Endothelial cell of umbilical vein (primary cell): ENCODE data around the gene PTH1R. TPM values are rescaled to one million over a fixed set of nuclear protein-coding genes. Genes with fewer than 3 reads are reported as not detected.

ENCODE experiments used
- BruUV-seq: library from RNA; stranded (reverse); fragments of 400-500 nt; replicated peaks from 2 replicates; lab custom pipeline; 2021; lab: Mats Ljungman, UMichigan
- CTCF ChIA-PET: fragments of 300-600, 350-600 bp; sonication (Branson Sonifier 250); formaldehyde crosslinking; loops from one replicate; lab custom pipeline; 2021; ENCODE audit warnings: antibody characterized with exemption, inconsistent platforms; lab: Charles Lee
- POLR2A ChIA-PET: fragments of 300-600, 350-600 bp; sonication (Branson Sonifier 250); formaldehyde crosslinking; loops from one replicate; lab custom pipeline; 2021; ENCODE audit warnings: antibody characterized with exemption, inconsistent platforms; lab: Charles Lee
- DNase-seq: peaks from one replicate; pipeline ENCODE4 v3.0.0-alpha.2; 2011; ENCODE audit warnings: low read depth, low spot score
- FAIRE-seq: peaks from 2 replicates; lab custom pipeline; 2011; peaks lifted over from hg19 to GRCh38; lab: Jason Lieb, UNC
- H2AFZ ChIP-seq: 2 replicates; pipeline ENCODE4 v1.6.0; 2012; ENCODE audit warnings: low read depth, low read length, control low read depth, inconsistent platforms
- H3K27ac ChIP-seq: 2 replicates; pipeline ENCODE4 v1.5.1; 2011; ENCODE audit warnings: low read depth, mild to moderate bottlenecking, control low read depth, low read length, moderate library complexity; ENCODE audit not compliant: insufficient read depth
- H3K27me3 ChIP-seq, 2 experiments: 2 replicates each; pipeline versions ENCODE4 v1.6.0 to v1.6.1; 2011; ENCODE audit warnings: low read length in 2 of 2, mixed read lengths in 1 of 2; ENCODE audit not compliant: control insufficient read depth in 2 of 2, insufficient read depth in 2 of 2
- H3K36me3 ChIP-seq, 2 experiments: 2 replicates in 1 of 2; 3 replicates in 1 of 2; pipeline ENCODE4 v1.5.1; 2011; ENCODE audit warnings: low read length in 2 of 2, mild to moderate bottlenecking in 1 of 2, moderate library complexity in 1 of 2; ENCODE audit not compliant: control insufficient read depth in 2 of 2, insufficient read depth in 2 of 2; ENCODE audit errors: extremely low read depth in 1 of 2
- H3K4me1 ChIP-seq: 3 replicates; pipeline ENCODE4 v1.5.1; 2011; ENCODE audit warnings: mild to moderate bottlenecking, low read length; ENCODE audit not compliant: control insufficient read depth, insufficient read depth; ENCODE audit errors: extremely low read depth
- H3K4me2 ChIP-seq: 2 replicates; pipeline ENCODE4 v1.6.1; 2011; ENCODE audit warnings: low read length, control low read depth, mixed read lengths; ENCODE audit not compliant: insufficient read depth
- H3K4me3 ChIP-seq, 3 experiments: fragments of 200-600 bp in 1 of 3; sonication (generic), shearing (Covaris generic) in 1 of 3; replicated peaks in 1 of 3; 2 replicates each; pipeline ENCODE4 v1.5.1; 2011 to 2016; ENCODE audit warnings: control low read depth in 3 of 3, low read length in 3 of 3, mild to moderate bottlenecking in 2 of 3, inconsistent platforms in 1 of 3, low read depth in 1 of 3, moderate library complexity in 1 of 3; ENCODE audit not compliant: insufficient read depth in 1 of 3
- H3K79me2 ChIP-seq: 2 replicates; pipeline ENCODE4 v1.6.0; 2012; ENCODE audit warnings: low read length, inconsistent platforms; ENCODE audit not compliant: control insufficient read depth, insufficient read depth
- H3K9ac ChIP-seq: replicated peaks from 2 replicates; pipeline ENCODE3; 2011; ENCODE audit warnings: low read length, control low read depth; ENCODE audit not compliant: insufficient read depth; ENCODE audit errors: extremely low read depth
- H3K9me1 ChIP-seq: replicated peaks from 3 replicates; pipeline ENCODE4 v1.6.0; 2011; ENCODE audit warnings: mild to moderate bottlenecking, low read length; ENCODE audit not compliant: control insufficient read depth, insufficient read depth; ENCODE audit errors: extremely low read depth
- H3K9me3 ChIP-seq: replicated peaks from 2 replicates; pipeline ENCODE4 v1.5.1; 2012; ENCODE audit warnings: low read length, inconsistent platforms; ENCODE audit not compliant: control insufficient read depth, insufficient read depth
- H4K20me1 ChIP-seq: replicated peaks from 2 replicates; pipeline ENCODE3; 2011; ENCODE audit warnings: mild to moderate bottlenecking, low read length; ENCODE audit not compliant: control insufficient read depth, insufficient read depth; ENCODE audit errors: extremely low read depth
- CTCF ChIP-seq, 2 donors: IDR thresholded peaks; 1 replicate in 1 of 2; 2 replicates in 1 of 2; pipeline ENCODE4 v1.5.1; 2011; ENCODE audit warnings: low read length in 2 of 2, mild to moderate bottlenecking in 2 of 2, moderate library complexity in 2 of 2, control low read depth in 1 of 2, inconsistent platforms in 1 of 2, low read depth in 1 of 2; ENCODE audit not compliant: insufficient read depth in 1 of 2; ENCODE audit errors: extremely low read depth in 1 of 2
- EZH2 ChIP-seq: IDR thresholded peaks from 2 replicates; pipeline ENCODE4 v1.6.1; 2012; ENCODE audit warnings: borderline replicate concordance, low read depth, mild to moderate bottlenecking, moderate library complexity, low read length, inconsistent platforms; ENCODE audit not compliant: severe bottlenecking
- FOS ChIP-seq: IDR thresholded peaks from 2 replicates; pipeline ENCODE4 v1.6.1; 2011; ENCODE audit warnings: mild to moderate bottlenecking, low read length, moderate library complexity, borderline replicate concordance; ENCODE audit not compliant: insufficient read depth
- GATA2 ChIP-seq: IDR thresholded peaks from 2 replicates; pipeline ENCODE4 v1.7.0; 2011; ENCODE audit warnings: low read depth, mild to moderate bottlenecking, moderate library complexity, mixed read lengths, low read length; ENCODE audit not compliant: insufficient read length, insufficient read depth
- JUN ChIP-seq: IDR thresholded peaks from 2 replicates; pipeline ENCODE4 v1.6.1; 2011; ENCODE audit warnings: borderline replicate concordance, low read depth; ENCODE audit not compliant: insufficient read length, insufficient read depth
- MAX ChIP-seq: IDR thresholded peaks from 2 replicates; pipeline ENCODE4 v1.6.1; 2011; ENCODE audit not compliant: insufficient read depth, insufficient read length
- MYC ChIP-seq: IDR thresholded peaks from one replicate; pipeline ENCODE4 v1.6.1; 2011; ENCODE audit warnings: mild to moderate bottlenecking, low read depth, low read length
- POLR2A ChIP-seq: IDR thresholded peaks from 2 replicates; pipeline ENCODE4 v1.6.1; 2012; ENCODE audit warnings: low read depth, mild to moderate bottlenecking, control low read depth, low read length
- POLR2AphosphoS5 ChIP-seq: IDR thresholded peaks from 2 replicates; pipeline ENCODE4 v1.6.1; 2012; ENCODE audit warnings: low read depth, mild to moderate bottlenecking, control low read depth, low read length, moderate library complexity; ENCODE audit not compliant: insufficient read depth
- dilution Hi-C: fragments of 300-500 bp; cut with MboI; formaldehyde crosslinking; loops from one replicate; pipeline ENCODE4 v1.15.0; 2019; ENCODE audit warnings: low sequenced_read_pairs; ENCODE audit not compliant: extremely low pct_ligation_motif_present
- intact Hi-C: fragments of 100-400 bp; cut with micrococcal nuclease; formaldehyde crosslinking; loops from one replicate; pipeline ENCODE4 v1.10.0; 2022
- polyA plus RNA-seq, 4 experiments: library from polyadenylated mRNA; depleted of rRNA in 3 of 4; stranded (reverse) in 3 of 4; unstranded in 1 of 4; fragments of >200 nt; gene quantifications; 2 replicates each; pipeline versions ENCODE4 v1.2.1 to v1.2.3, GENCODE V29; 2011 to 2012; ENCODE audit warnings: missing spikeins in 1 of 4
- total RNA-seq: library from RNA; stranded (reverse); gene quantifications from 2 replicates; pipeline ENCODE4 v1.2.3, GENCODE V29; 2021

Gene PTH1R
- total and polyA plus RNA-seq, 2 donors (not counting 3 experiments of a cell fraction or from before 2014, with no cell fraction given), result 0.08 to 0.46 TPM

- Histone ChIP-seq H4K20me1 (no peaks in the 10 kb centered on the region), H3K4me3 (no peak overlapping the region), H3K9me3 (no peaks in the 10 kb centered on the region), H3K36me3 (no peaks in the 10 kb centered on the region), H3K27ac (no peak overlapping the region), H2AFZ (peak overlapping the region; percentile 15), H3K9ac (no peak overlapping the region), H3K4me2 (no peak overlapping the region), H3K4me1 (peaks cover 6% of the 10 kb centered on the region), H3K79me2 (no peaks in the 10 kb centered on the region), H3K27me3 (no peaks in the 10 kb centered on the region), H3K9me1 (no peaks in the 10 kb centered on the region)
- TF ChIP-seq MAX (no peak), CTCF (IDR thresholded peaks at IDR 0.05; ENCODE audit: extremely low read depth in 1 of 2, insufficient read depth in 1 of 2, low read depth in 1 of 2, low read length in 2 of 2) (no peak), GATA2 (no peak), POLR2A (no peak), JUN (no peak), MYC (no peak), FOS (no peak), EZH2 (no peak), POLR2AphosphoS5 (no peak)
- FAIRE-seq (no peak), DNase-seq (no peak)
- dilution Hi-C loops, result no loop called here
- ChIA-PET POLR2A (no interaction called here), CTCF (interaction anchor here (1.0 to 4.4 kb wide), 7 partner anchors 8 to 229 kb away, joined by 3 to 31 read pairs (median 5); partner anchors contain the start of gene PTH1R)
- intact Hi-C loops, result loop anchor here (10.0 kb wide), 1 partner anchor 408 kb away; no protein-coding TSS in a partner anchor
- no TSS peak for BruUV-seq
These were observed 15.7 kb downstream of the PTH1R start for GRCh38 chr3:46893146-46893748.
